ENCODE data around the gene BMP6.

DNA sequence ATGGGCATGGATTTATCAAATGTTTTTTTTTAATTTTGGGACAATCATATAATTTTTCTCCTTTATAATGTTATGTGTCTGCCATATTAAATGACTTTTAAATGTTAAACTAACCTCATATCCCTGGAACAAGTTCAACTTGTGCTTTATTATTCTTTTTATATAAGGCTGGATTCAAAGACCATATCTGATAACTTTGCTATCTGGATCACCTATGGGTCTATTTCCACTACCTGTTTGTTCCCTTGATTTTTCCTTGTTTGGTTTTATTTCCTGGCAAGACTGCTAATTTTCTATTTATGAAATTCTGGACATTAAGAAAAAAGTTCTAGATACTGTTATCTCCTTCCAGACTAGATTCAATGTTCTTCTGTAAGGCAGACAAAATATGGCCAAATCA lies 125.9 kb downstream of the BMP6 start:
- TF ChIP-seq, protein P1, sequence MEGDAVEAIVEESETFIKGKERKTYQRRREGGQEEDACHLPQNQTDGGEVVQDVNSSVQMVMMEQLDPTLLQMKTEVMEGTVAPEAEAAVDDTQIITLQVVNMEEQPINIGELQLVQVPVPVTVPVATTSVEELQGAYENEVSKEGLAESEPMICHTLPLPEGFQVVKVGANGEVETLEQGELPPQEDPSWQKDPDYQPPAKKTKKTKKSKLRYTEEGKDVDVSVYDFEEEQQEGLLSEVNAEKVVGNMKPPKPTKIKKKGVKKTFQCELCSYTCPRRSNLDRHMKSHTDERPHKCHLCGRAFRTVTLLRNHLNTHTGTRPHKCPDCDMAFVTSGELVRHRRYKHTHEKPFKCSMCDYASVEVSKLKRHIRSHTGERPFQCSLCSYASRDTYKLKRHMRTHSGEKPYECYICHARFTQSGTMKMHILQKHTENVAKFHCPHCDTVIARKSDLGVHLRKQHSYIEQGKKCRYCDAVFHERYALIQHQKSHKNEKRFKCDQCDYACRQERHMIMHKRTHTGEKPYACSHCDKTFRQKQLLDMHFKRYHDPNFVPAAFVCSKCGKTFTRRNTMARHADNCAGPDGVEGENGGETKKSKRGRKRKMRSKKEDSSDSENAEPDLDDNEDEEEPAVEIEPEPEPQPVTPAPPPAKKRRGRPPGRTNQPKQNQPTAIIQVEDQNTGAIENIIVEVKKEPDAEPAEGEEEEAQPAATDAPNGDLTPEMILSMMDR (IDR thresholded peaks at IDR 0.05; ENCODE audit: borderline replicate concordance, extremely low read depth, low read length, poor library complexity, severe bottlenecking): no peak
- TF ChIP-seq EZH2 (IDR thresholded peaks at IDR 0.05; ENCODE audit: borderline replicate concordance, low read depth, low read length, severe bottlenecking): no peak
